ENCODE data around the gene CKMT2.

DNA sequence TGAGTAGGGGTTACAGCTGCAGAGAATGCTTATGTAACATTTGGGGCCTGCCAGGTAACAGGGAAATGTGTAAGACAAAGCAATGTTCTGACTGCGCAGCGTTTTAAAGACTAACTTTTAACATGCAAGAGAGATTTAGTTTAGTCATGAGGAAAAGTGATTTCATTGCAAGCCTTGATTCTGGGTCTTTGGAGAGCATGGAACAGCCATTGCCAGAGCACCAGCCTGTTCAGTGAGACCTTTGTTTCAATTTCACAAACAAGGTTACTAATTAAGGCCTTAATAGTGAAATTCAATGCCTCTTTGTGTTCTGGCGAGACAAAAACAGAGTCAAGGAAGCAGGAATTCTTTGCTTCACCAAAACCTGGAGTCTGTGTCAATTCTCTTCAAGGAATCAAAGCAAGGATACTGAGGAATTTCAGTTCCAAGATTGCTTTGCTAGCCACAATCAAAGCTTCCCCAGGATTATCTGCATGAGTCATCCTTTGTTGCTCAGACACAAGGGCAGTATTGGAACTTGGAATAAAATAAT, 14.4 kb downstream of the CKMT2 start:
- TF ChIP-seq EZH2phosphoT487 (IDR thresholded peaks at IDR 0.05; ENCODE audit: insufficient read depth, low read depth) (no peak), EZH2 (IDR thresholded peaks at IDR 0.05; ENCODE audit: insufficient read depth, poor library complexity, severe bottlenecking) (no peak)

Measured in GM23248 (cell line).